Thyroid gland (tissue), 4 donors: Measurements from ENCODE around the gene ADIPOR1.

ENCODE experiments used
- CTCF ChIP-seq, 6 experiments: fragments of 200-600 bp in 3 of 6; fragments of 450-650 bp in 3 of 6; sonication (generic) in 3 of 6; IDR thresholded peaks; one replicate each; pipeline ENCODE4 v1.5.1; 2016 to 2019; ENCODE audit warnings: antibody characterized with exemption in 6 of 6, mild to moderate bottlenecking in 2 of 6, inconsistent platforms in 1 of 6, moderate library complexity in 1 of 6
- POLR2A ChIP-seq, 2 donors: fragments of 450-650 bp; IDR thresholded peaks; one replicate each; pipeline ENCODE4 v1.6.1; 2017; ENCODE audit warnings: antibody characterized with exemption in 2 of 2, mild to moderate bottlenecking in 2 of 2, moderate library complexity in 1 of 2

DNA sequence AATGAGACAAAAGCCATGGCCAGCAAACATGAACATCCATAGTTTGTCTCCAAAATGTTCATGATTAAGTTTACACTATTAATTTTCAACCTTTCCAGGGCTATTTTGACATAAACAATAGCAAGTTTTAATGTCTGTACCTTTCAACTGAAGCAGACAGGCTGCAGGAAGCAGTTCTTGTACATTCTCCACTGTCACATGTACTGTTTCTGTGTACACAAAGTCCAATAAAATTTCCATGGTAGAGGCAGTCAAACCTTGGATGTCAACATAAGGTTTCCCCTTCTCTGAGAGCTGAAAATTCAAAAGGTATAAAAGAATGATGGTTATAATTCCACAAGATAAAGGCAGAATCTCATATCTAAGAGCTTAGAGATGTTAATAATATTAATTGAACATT lies 38.5 kb downstream of the ADIPOR1 start:
- TF ChIP-seq CTCF (IDR thresholded peaks at IDR 0.05), result no peak
- no peak for TF ChIP-seq POLR2A (IDR thresholded peaks at IDR 0.05)
